Fibroblast of peridontal ligament (primary cell): ENCODE data around the gene DDX1.
"Not testable (repeated sequence)": the region's sequence is repeated elsewhere in the genome, so short reads cannot be mapped to it uniquely, and the experiment has no call there.

ENCODE experiments used
- DNase-seq: peaks from one replicate; pipeline ENCODE4 v3.0.0-alpha.2; 2010; ENCODE audit errors: extremely low read depth

Gene DDX1

GRCh38 chr2:15616850-15617777, 25.4 kb downstream of the DDX1 start:
- no peak for DNase-seq

GRCh38 chr2:15617778-15618448, 26.2 kb downstream of the DDX1 start:
- no peak for DNase-seq

GRCh38 chr2:15618449-15618855, 26.8 kb downstream of the DDX1 start:
- DNase-seq, result no peak

- DNase-seq, result no peak
Measured at GRCh38 chr2:15619076-15619475, 27.4 kb downstream of the DDX1 start.

- no peak for DNase-seq
Measured at GRCh38 chr2:15619510-15619909, 27.8 kb downstream of the DDX1 start.

- no peak for DNase-seq
Measured at GRCh38 chr2:15619938-15620337, 28.3 kb downstream of the DDX1 start.

GRCh38 chr2:15620340-15620739, 28.7 kb downstream of the DDX1 start:
- no peak for DNase-seq

- no peak for DNase-seq
Measured at GRCh38 chr2:15620857-15621471, 29.3 kb downstream of the DDX1 start.

GRCh38 chr2:15621472-15621870, 29.8 kb downstream of the DDX1 start:
- DNase-seq, result not testable (repeated sequence)

GRCh38 chr2:15622214-15622613, 30.5 kb downstream of the DDX1 start:
- no peak for DNase-seq

GRCh38 chr2:15622614-15623480, 31.2 kb downstream of the DDX1 start:
- no peak for DNase-seq

- no peak for DNase-seq
Measured at GRCh38 chr2:15623481-15623796, 31.8 kb downstream of the DDX1 start.

- DNase-seq, result no peak
Measured at GRCh38 chr2:15623898-15624541, 32.4 kb downstream of the DDX1 start.

GRCh38 chr2:15624903-15625302, 33.2 kb downstream of the DDX1 start:
- no peak for DNase-seq

- DNase-seq, result no peak
Measured at GRCh38 chr2:15625344-15626036, 33.8 kb downstream of the DDX1 start.

- DNase-seq, result no peak
Measured at GRCh38 chr2:15626126-15626525, 34.5 kb downstream of the DDX1 start.

- no peak for DNase-seq
Measured at GRCh38 chr2:15626967-15627366, 35.3 kb downstream of the DDX1 start.

- no peak for DNase-seq
Measured at GRCh38 chr2:15627817-15628684, 36.4 kb downstream of the DDX1 start.
